Measurements from ENCODE around the gene GRIN2C.
A peak's percentile ranks its signal among the peaks of the same experiment; 100 is the strongest.

- TF ChIP-seq CTCF (conservative IDR thresholded peaks at IDR 0.05) (peak; percentile 82), ZFX (IDR thresholded peaks at IDR 0.05) (no peak)
Observed at GRCh38 chr17:74862108-74862901, 2.6 kb upstream of the GRIN2C start.

Measured in C4-2B (cell line).